Caco-2 (cell line): ENCODE measurements around the gene GTPBP3. TPM values are rescaled to one million over a fixed set of nuclear protein-coding genes. Genes with fewer than 3 reads are reported as not detected.
A peak's percentile ranks its signal among the peaks of the same experiment; 100 is the strongest.

Experiments
- BruUV-seq: library from RNA; stranded (reverse); fragments of 400-500 nt; replicated peaks from 2 replicates; lab custom pipeline; 2021; lab: Mats Ljungman, UMichigan
- CTCF ChIA-PET: fragments of 300-600 bp; sonication (Branson Sonifier 250); formaldehyde crosslinking; loops from one replicate; lab custom pipeline; 2022; ENCODE audit warnings: antibody characterized with exemption; lab: Charles Lee
- POLR2A ChIA-PET: fragments of 300-600 bp; sonication (Branson Sonifier 250); formaldehyde crosslinking; loops from one replicate; lab custom pipeline; 2022; ENCODE audit warnings: antibody characterized with exemption; lab: Charles Lee
- DNase-seq, 2 experiments: peaks; one replicate each; pipeline versions ENCODE4 v3.0.0 to v3.0.0-alpha.2; 2020 to 2022
- H3K27me3 ChIP-seq: replicated peaks from 2 replicates; pipeline ENCODE4 v1.6.0; 2011; ENCODE audit warnings: low read length; ENCODE audit not compliant: control insufficient read depth, insufficient read depth
- H3K36me3 ChIP-seq: 2 replicates; pipeline ENCODE4 v1.5.1; 2011; ENCODE audit warnings: low read length; ENCODE audit not compliant: control insufficient read depth, insufficient read depth
- H3K4me1 ChIP-seq: fragments of 250-450 bp; sonication (Bioruptor Pico); 2 replicates; pipeline ENCODE4 v1.5.1; 2020; ENCODE audit warnings: mild to moderate bottlenecking
- H3K4me3 ChIP-seq: 2 replicates; pipeline ENCODE4 v1.5.1; 2011; ENCODE audit warnings: low read depth, mild to moderate bottlenecking, control low read depth, low read length
- H3K9me3 ChIP-seq: fragments of 250-450 bp; sonication (Bioruptor Pico); 2 replicates; pipeline ENCODE4 v1.5.1; 2020; ENCODE audit warnings: mild to moderate bottlenecking, moderate library complexity
- H3K27ac Mint-ChIP-seq: one replicate; pipeline ENCODE4 v1.8.0; 2022; ENCODE audit warnings: mixed read lengths; ENCODE audit not compliant: unreplicated experiment
- H3K27me3 Mint-ChIP-seq: one replicate; pipeline ENCODE4 v1.8.0; 2022; ENCODE audit warnings: mixed read lengths; ENCODE audit not compliant: insufficient read depth, unreplicated experiment
- H3K36me3 Mint-ChIP-seq: one replicate; pipeline ENCODE4 v1.8.0; 2022; ENCODE audit warnings: mild to moderate bottlenecking, mixed read lengths; ENCODE audit not compliant: insufficient read depth, unreplicated experiment
- H3K4me1 Mint-ChIP-seq: one replicate; pipeline ENCODE4 v1.8.0; 2022; ENCODE audit warnings: low read depth, mixed read lengths; ENCODE audit not compliant: unreplicated experiment
- H3K4me3 Mint-ChIP-seq: one replicate; pipeline ENCODE4 v1.8.0; 2022; ENCODE audit warnings: mild to moderate bottlenecking, moderate library complexity, mixed read lengths; ENCODE audit not compliant: unreplicated experiment
- H3K9me3 Mint-ChIP-seq: one replicate; pipeline ENCODE4 v1.8.0; 2022; ENCODE audit warnings: mixed read lengths; ENCODE audit not compliant: unreplicated experiment
- intact Hi-C: fragments of 100-400 bp; cut with micrococcal nuclease; formaldehyde crosslinking; loops from one replicate; pipeline ENCODE4 v1.10.0; 2022; ENCODE audit not compliant: unreplicated experiment
- total RNA-seq: library from RNA; stranded (reverse); gene quantifications from 2 replicates; pipeline ENCODE4 v1.2.3, GENCODE V29; 2022
- TF ChIP-seq, protein P1 (sequence below), 2 experiments: fragments of 200-600 bp in 1 of 2; IDR thresholded peaks; 1 replicate in 1 of 2; 2 replicates in 1 of 2; pipeline versions ENCODE4 v1.5.1 to v1.8.0; 2011 to 2022; ENCODE audit warnings: antibody characterized with exemption in 1 of 2, control low read depth in 1 of 2, inconsistent platforms in 1 of 2, low read depth in 1 of 2, low read length in 1 of 2, mild to moderate bottlenecking in 1 of 2, moderate library complexity in 1 of 2; ENCODE audit not compliant: insufficient read depth in 1 of 2, severe bottlenecking in 1 of 2, unreplicated experiment in 1 of 2

GTPBP3 gene
- total RNA-seq, 1 experiment from 2014 or later = 50.7 TPM

DNA sequence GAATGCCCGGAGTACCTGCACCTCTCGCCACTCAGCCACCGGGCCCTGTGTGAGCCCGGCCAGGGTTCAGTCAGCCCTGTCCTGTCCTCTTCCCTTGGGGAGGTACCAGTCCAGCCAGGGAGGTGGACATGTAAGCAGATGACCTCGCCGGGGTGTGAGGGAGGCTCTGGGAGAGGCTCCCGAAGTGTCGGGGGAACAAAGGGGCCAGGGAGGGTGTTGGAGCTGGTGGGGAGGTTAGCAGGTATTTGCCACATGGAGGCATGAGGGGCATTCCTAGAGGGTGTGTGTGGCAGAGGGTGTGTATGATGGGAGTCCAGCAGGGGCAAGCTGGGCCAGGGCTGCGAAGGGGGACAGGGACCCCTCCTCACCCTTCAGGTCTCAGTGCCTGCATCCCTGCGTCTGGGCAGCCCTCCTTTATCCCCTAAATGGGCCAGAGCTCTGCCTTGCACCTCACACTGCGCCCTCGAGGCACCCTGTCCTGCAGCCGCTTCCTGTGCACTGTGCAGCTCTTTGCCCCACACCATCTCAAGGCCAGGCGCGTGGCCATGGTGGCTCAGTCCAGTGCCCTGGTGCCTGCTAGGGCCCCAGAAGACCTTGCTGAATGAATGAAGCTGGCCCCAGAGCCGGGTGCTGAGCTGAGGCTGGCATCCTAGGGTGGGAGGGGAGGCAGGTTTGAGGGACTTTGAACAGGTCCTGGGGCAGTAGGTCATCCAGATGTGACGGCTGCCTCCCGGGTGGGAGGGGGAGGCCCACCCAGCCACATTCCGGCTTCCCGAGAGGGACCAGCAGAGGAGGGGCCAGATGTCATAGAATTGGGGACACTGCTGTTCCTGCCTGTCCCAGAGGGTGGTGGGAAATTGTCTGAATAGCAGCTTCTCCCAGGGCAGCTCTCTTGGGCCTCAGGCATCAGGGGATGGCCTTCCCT is 24.9 kb upstream of the GTPBP3 start:
- ChIA-PET POLR2A (no interaction called here), CTCF (interaction anchor here (0.9 to 1.7 kb wide), 2 partner anchors 17 to 20 kb away, joined by 3 to 7 read pairs; no protein-coding TSS in a partner anchor)
- H3K27me3 ChIP-seq = no peaks in the 10 kb centered on the region
- no peak for DNase-seq
- peak overlapping the region; percentile 53 for H3K4me3 Mint-ChIP-seq
- H3K4me3 ChIP-seq = no peak overlapping the region
- H3K4me1 Mint-ChIP-seq = peaks cover 19% of the 10 kb centered on the region
- peaks cover 64% of the 10 kb centered on the region for H3K36me3 Mint-ChIP-seq
- H3K4me1 ChIP-seq = peaks cover 23% of the 10 kb centered on the region
- intact Hi-C loops = no loop called here
- H3K27ac Mint-ChIP-seq = peak overlapping the region; percentile 84
- TF ChIP-seq, protein P1, sequence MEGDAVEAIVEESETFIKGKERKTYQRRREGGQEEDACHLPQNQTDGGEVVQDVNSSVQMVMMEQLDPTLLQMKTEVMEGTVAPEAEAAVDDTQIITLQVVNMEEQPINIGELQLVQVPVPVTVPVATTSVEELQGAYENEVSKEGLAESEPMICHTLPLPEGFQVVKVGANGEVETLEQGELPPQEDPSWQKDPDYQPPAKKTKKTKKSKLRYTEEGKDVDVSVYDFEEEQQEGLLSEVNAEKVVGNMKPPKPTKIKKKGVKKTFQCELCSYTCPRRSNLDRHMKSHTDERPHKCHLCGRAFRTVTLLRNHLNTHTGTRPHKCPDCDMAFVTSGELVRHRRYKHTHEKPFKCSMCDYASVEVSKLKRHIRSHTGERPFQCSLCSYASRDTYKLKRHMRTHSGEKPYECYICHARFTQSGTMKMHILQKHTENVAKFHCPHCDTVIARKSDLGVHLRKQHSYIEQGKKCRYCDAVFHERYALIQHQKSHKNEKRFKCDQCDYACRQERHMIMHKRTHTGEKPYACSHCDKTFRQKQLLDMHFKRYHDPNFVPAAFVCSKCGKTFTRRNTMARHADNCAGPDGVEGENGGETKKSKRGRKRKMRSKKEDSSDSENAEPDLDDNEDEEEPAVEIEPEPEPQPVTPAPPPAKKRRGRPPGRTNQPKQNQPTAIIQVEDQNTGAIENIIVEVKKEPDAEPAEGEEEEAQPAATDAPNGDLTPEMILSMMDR (IDR thresholded peaks at IDR 0.05; ENCODE audit: insufficient read depth in 1 of 2, low read depth in 1 of 2, low read length in 1 of 2, severe bottlenecking in 1 of 2, unreplicated experiment in 1 of 2) = no peak
- BruUV-seq = no TSS peak
- H3K9me3 ChIP-seq = no peaks in the 10 kb centered on the region
- H3K36me3 ChIP-seq = peaks cover 6% of the 10 kb centered on the region
- H3K27me3 Mint-ChIP-seq = no peaks in the 10 kb centered on the region
- no peaks in the 10 kb centered on the region for H3K9me3 Mint-ChIP-seq

GRCh38 chr19:17314007-17314593 is 23.3 kb upstream of the GTPBP3 start:
- Histone ChIP-seq H3K36me3 (peaks cover 6% of the 10 kb centered on the region), H3K27me3 (no peaks in the 10 kb centered on the region), H3K4me1 (peaks cover 23% of the 10 kb centered on the region), H3K4me3 (no peak overlapping the region), H3K9me3 (no peaks in the 10 kb centered on the region)
- Mint-ChIP-seq H3K4me1 (peaks cover 11% of the 10 kb centered on the region), H3K4me3 (no peak overlapping the region), H3K27me3 (no peaks in the 10 kb centered on the region), H3K27ac (no peak overlapping the region), H3K9me3 (no peaks in the 10 kb centered on the region), H3K36me3 (peaks cover 60% of the 10 kb centered on the region)
- TF ChIP-seq, protein P1 (IDR thresholded peaks at IDR 0.05; ENCODE audit: insufficient read depth in 1 of 2, low read depth in 1 of 2, low read length in 1 of 2, severe bottlenecking in 1 of 2, unreplicated experiment in 1 of 2) = no peak
- no peak for DNase-seq
- CTCF ChIA-PET = no interaction called here
- POLR2A ChIA-PET = no interaction called here
- intact Hi-C loops = no loop called here
- no TSS peak for BruUV-seq

DNA sequence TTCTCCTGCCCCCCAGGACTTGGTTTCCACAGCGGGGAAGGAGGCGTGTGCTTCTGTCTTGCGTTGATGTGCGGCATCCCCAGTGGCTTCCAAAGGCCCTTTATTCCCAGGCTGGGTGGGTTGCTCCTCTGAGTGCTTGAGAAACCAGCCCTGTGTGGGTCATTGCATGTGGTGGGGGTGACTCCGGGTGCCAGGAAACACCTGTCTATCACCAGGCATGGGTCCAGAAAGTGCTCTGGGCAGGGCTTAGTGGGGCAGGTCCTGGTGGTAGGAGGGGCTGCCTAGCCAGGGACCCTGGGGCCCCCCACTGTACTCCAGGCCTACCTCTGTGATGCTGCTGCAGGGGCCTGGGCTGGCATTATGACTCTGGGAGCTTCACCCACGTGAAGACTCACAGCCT is 18.4 kb upstream of the GTPBP3 start:
- H3K4me1 Mint-ChIP-seq = no peaks in the 10 kb centered on the region
- intact Hi-C loops = no loop called here
- H3K36me3 Mint-ChIP-seq = peaks cover 62% of the 10 kb centered on the region
- Histone ChIP-seq H3K4me1 (no peaks in the 10 kb centered on the region), H3K9me3 (no peaks in the 10 kb centered on the region), H3K4me3 (no peak overlapping the region), H3K36me3 (peaks cover 3% of the 10 kb centered on the region; the same call in 1 of the 2 replicates), H3K27me3 (no peaks in the 10 kb centered on the region)
- CTCF ChIA-PET = no interaction called here
- no peaks in the 10 kb centered on the region for H3K9me3 Mint-ChIP-seq
- H3K27me3 Mint-ChIP-seq = no peaks in the 10 kb centered on the region
- TF ChIP-seq, protein P1 (IDR thresholded peaks at IDR 0.05; ENCODE audit: insufficient read depth in 1 of 2, low read depth in 1 of 2, low read length in 1 of 2, severe bottlenecking in 1 of 2, unreplicated experiment in 1 of 2) = no peak
- POLR2A ChIA-PET = no interaction called here
- no peak for DNase-seq
- BruUV-seq = no TSS peak
- no peak overlapping the region for H3K4me3 Mint-ChIP-seq
- H3K27ac Mint-ChIP-seq = no peak overlapping the region
